ENCODE measurements around the gene ARFIP1.
A peak's percentile ranks its signal among the peaks of the same experiment; 100 is the strongest.

The ARFIP1 gene

DNA sequence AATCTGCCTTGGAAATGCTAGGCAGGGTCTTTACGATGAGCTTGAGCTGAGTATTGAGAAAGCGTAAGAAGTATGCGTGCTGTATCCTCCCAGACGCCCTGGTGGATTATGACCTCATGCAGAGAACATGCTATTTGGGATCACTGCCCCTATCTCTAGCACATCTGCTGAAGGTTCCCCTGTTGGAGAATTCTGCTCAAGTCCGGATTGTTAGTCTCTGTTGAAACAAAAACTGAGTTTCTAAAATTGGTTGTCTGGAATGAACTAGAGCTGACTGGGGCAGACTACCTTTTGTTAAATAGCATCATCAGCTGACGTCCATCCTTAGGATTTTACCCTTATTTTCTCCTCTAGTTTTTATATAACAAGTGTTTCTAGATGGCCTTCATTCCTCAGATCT, 163.9 kb downstream of the ARFIP1 start:
- Histone ChIP-seq H3K4me3 (ENCODE audit: low read depth in 1 of 2, low read length in 2 of 2) (no peak overlapping the region), H3K27ac (ENCODE audit: low read length) (no peak overlapping the region), H3K4me1 (ENCODE audit: control insufficient read depth in 1 of 2, insufficient read depth in 2 of 2, low read length in 2 of 2) (no peaks in the 10 kb centered on the region), H3K36me3 (ENCODE audit: control insufficient read depth in 1 of 2, insufficient read depth in 2 of 2, low read length in 2 of 2) (no peaks in the 10 kb centered on the region), H3K9me3 (ENCODE audit: control insufficient read depth in 1 of 2, low read length in 2 of 2) (no peaks in the 10 kb centered on the region), H3K27me3 (ENCODE audit: low read depth, low read length) (no peaks in the 10 kb centered on the region)

DNA sequence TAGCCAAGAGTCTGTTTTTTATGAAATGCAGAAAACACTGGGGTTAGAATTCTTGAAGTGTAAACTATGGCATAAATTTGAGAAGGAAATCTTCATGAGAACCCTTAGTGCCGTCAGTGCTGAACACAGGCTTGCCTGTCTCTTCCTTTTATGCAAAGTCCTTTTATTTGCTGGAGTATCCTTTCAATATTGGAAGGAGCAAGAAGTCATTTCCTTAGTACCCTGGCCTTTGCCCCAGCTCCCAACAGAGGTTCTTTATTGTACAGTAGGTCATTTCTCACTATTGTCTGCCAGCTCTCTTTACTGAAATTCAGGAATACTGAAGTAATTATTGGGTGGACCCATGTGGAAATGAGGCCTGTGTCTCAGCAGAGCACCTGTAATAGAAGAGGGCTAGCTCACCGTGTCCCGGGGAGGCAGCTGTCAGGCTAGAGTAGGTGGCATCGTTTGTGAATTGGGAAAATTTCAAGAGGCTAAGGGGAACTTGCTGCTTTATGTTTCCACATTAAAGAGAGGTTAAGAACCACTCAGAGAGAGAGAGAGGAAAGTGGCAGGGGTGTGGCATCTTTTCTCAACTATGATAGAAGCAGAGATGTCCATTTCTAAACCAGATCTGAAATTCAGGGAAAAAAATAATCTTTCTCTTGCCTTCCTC, 165.0 kb downstream of the ARFIP1 start:
- Histone ChIP-seq H3K27ac (ENCODE audit: low read length) (no peak overlapping the region), H3K4me3 (ENCODE audit: low read depth in 1 of 2, low read length in 2 of 2) (no peak overlapping the region), H3K27me3 (ENCODE audit: low read depth, low read length) (no peaks in the 10 kb centered on the region), H3K4me1 (ENCODE audit: control insufficient read depth in 1 of 2, insufficient read depth in 2 of 2, low read length in 2 of 2) (no peaks in the 10 kb centered on the region), H3K36me3 (ENCODE audit: control insufficient read depth in 1 of 2, insufficient read depth in 2 of 2, low read length in 2 of 2) (no peaks in the 10 kb centered on the region), H3K9me3 (ENCODE audit: control insufficient read depth in 1 of 2, low read length in 2 of 2) (no peaks in the 10 kb centered on the region)

DNA sequence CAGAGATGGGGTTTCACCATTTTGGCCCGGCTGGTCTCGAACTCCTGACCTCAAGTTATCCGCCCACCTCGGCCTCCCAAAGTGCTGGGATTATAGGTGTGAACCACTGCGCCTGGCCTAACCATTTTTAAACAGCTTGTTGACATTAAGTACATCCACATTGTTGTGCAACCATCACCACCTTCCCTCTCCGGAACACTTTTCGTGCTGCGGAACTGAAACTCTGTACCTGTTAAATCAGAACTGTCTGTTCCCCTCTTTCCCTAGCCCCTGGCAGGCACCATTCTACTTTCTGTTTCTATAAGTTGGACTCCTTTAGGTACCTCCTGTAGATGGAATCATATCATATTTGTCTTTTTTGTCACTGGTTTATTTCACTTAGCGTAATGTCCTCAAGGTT, 165.9 kb downstream of the ARFIP1 start:
- H3K4me1 ChIP-seq (ENCODE audit: control insufficient read depth in 1 of 2, insufficient read depth in 2 of 2, low read length in 2 of 2) = no peaks in the 10 kb centered on the region
- H3K27me3 ChIP-seq (ENCODE audit: low read depth, low read length) = no peaks in the 10 kb centered on the region
- H3K4me3 ChIP-seq (ENCODE audit: low read depth in 1 of 2, low read length in 2 of 2) = no peak overlapping the region
- H3K27ac ChIP-seq (ENCODE audit: low read length) = no peak overlapping the region
- H3K36me3 ChIP-seq (ENCODE audit: control insufficient read depth in 1 of 2, insufficient read depth in 2 of 2, low read length in 2 of 2) = no peaks in the 10 kb centered on the region
- no peaks in the 10 kb centered on the region for H3K9me3 ChIP-seq (ENCODE audit: control insufficient read depth in 1 of 2, low read length in 2 of 2)

DNA sequence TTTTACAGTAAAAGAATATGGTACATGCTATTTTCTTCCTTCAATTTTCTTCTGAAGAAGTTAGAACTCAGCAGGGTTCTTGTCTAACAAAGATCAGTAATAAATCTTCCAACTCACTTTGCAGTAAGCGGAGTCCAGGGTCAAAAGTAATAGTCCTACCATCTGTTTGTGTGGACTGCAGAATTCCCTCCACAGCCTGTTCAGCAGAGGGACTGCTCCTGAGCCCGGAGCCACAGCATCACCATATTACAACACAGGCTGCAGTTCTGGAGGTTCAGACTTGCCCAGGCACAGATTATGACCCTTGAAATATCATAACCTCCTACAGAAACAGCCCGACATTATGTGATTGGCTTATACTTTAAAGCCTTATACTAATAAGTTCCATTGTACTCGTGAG, 166.7 kb downstream of the ARFIP1 start:
- Histone ChIP-seq H3K27me3 (ENCODE audit: low read depth, low read length) (no peaks in the 10 kb centered on the region), H3K36me3 (ENCODE audit: control insufficient read depth in 1 of 2, insufficient read depth in 2 of 2, low read length in 2 of 2) (no peaks in the 10 kb centered on the region), H3K9me3 (ENCODE audit: control insufficient read depth in 1 of 2, low read length in 2 of 2) (no peaks in the 10 kb centered on the region), H3K27ac (ENCODE audit: low read length) (no peak overlapping the region), H3K4me3 (ENCODE audit: low read depth in 1 of 2, low read length in 2 of 2) (no peak overlapping the region), H3K4me1 (ENCODE audit: control insufficient read depth in 1 of 2, insufficient read depth in 2 of 2, low read length in 2 of 2) (no peaks in the 10 kb centered on the region)

DNA sequence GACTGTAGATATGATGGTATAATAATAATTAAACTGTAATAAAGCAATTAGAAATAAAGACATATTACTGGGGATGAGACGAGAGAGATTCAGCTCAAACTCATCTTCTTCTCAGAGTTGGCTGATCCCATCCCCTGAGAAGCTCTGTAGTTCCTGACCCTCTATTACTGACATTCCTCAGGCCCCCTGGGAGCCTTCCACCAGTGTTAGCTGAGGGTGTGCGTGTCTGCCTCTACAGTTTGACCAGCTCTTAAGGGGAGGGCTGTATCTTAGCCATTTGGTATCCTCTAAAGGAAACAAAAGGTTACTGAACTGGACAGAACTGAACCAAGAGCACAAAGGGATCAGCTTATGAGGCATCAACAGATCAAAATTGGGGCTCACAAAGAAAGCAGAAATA, 167.6 kb downstream of the ARFIP1 start:
- Histone ChIP-seq H3K4me3 (ENCODE audit: low read depth in 1 of 2, low read length in 2 of 2) (no peak overlapping the region), H3K4me1 (ENCODE audit: control insufficient read depth in 1 of 2, insufficient read depth in 2 of 2, low read length in 2 of 2) (no peaks in the 10 kb centered on the region), H3K9me3 (ENCODE audit: control insufficient read depth in 1 of 2, low read length in 2 of 2) (no peaks in the 10 kb centered on the region), H3K36me3 (ENCODE audit: control insufficient read depth in 1 of 2, insufficient read depth in 2 of 2, low read length in 2 of 2) (no peaks in the 10 kb centered on the region), H3K27me3 (ENCODE audit: low read depth, low read length) (no peaks in the 10 kb centered on the region), H3K27ac (ENCODE audit: low read length) (no peak overlapping the region)

DNA sequence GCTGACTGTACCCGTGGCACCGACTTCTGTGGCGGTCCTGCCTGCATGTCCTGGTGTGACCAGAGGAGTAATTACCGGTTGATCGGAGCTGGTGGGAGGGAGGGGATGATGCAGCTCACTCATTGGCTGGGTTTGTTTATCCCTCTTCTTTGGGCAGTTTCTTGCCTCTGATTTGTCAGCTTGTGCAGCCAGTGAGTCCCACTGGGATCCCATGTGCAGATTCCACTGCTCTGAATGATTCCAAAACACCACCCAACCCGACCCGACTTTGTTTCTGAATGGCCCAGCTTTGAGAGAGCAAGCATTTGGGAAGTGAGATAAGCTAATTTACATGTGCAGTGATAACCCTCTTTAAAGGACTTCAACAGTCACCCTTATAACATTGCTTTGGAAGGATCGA, 170.2 kb downstream of the ARFIP1 start:
- no peaks in the 10 kb centered on the region for H3K4me1 ChIP-seq (ENCODE audit: control insufficient read depth in 1 of 2, insufficient read depth in 2 of 2, low read length in 2 of 2)
- no peak overlapping the region for H3K27ac ChIP-seq (ENCODE audit: low read length)
- H3K27me3 ChIP-seq (ENCODE audit: low read depth, low read length) = no peaks in the 10 kb centered on the region
- no peaks in the 10 kb centered on the region for H3K9me3 ChIP-seq (ENCODE audit: control insufficient read depth in 1 of 2, low read length in 2 of 2)
- H3K4me3 ChIP-seq (ENCODE audit: low read depth in 1 of 2, low read length in 2 of 2) = no peak overlapping the region
- peaks cover 0 to 4% of the 10 kb centered on the region in 2 donors for H3K36me3 ChIP-seq (ENCODE audit: control insufficient read depth in 1 of 2, insufficient read depth in 2 of 2, low read length in 2 of 2)

DNA sequence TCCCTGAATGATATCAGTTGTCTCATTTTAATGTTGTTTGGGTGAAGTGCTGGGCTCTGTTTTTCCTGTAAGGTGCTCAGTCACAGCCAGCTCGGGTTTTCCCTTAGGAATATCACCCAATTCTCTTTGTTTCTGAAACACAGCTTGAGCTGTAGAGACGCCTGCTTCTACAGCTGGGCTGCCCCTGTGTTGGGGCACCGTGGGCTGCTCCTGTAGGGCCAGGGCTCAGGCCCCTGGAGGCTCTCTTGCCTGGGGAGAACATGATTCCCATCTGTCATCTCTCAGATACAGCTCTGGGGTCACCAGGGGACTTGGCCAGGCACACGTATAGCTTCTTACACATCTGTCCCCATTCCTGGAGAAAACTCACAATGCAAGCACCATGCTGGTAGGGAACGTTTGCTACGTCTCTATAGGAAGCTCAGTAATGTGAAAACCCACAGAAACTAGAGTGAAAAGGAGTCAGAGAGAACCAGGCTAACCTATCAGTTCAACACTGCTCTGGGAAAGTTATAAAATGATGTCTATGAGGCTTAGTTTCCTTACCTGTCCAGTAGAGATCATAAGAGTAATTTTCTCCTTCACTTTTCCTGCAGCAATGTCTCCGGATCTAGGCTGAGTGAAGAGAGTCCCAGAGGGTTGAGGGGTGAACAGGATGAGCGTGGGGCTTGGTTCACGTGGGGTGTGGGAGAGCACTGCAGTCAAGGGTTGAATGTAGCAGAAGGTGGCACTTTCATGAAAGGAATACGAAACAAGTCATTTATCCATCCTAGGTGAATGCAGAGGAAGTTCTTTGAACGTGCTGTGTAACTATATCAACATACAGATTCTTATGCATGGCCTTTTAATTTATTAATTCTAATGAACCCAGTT, 170.9 kb downstream of the ARFIP1 start:
- Histone ChIP-seq H3K27me3 (ENCODE audit: low read depth, low read length) (no peaks in the 10 kb centered on the region), H3K9me3 (ENCODE audit: control insufficient read depth in 1 of 2, low read length in 2 of 2) (no peaks in the 10 kb centered on the region), H3K4me3 (ENCODE audit: low read depth in 1 of 2, low read length in 2 of 2) (no peak overlapping the region), H3K36me3 (ENCODE audit: control insufficient read depth in 1 of 2, insufficient read depth in 2 of 2, low read length in 2 of 2) (peaks cover 0 to 4% of the 10 kb centered on the region in 2 donors), H3K27ac (ENCODE audit: low read length) (no peak overlapping the region), H3K4me1 (ENCODE audit: control insufficient read depth in 1 of 2, insufficient read depth in 2 of 2, low read length in 2 of 2) (no peaks in the 10 kb centered on the region)

DNA sequence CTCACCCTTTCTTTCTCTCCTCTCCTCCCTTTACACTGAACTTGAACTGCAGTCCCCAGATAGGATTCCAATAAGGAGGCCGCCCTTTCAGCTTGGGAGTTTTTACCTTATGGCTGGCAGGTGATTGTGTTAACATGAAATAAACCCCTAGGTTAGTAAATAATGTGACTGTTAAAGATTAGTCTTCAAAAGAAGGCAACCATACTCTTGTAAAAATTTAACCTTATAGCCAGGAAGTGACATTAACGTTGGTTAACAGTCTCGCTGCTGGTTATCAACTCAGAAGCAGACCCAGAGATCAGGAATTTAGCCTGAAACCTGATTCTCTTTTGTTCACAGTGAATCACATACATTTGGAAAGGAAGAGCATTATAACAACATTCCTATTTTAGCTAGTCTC, 171.6 kb downstream of the ARFIP1 start:
- Histone ChIP-seq H3K9me3 (ENCODE audit: control insufficient read depth in 1 of 2, low read length in 2 of 2) (no peaks in the 10 kb centered on the region), H3K4me3 (ENCODE audit: low read depth in 1 of 2, low read length in 2 of 2) (no peak overlapping the region), H3K36me3 (ENCODE audit: control insufficient read depth in 1 of 2, insufficient read depth in 2 of 2, low read length in 2 of 2) (peaks cover 0 to 4% of the 10 kb centered on the region in 2 donors), H3K27me3 (ENCODE audit: low read depth, low read length) (no peaks in the 10 kb centered on the region), H3K27ac (ENCODE audit: low read length) (no peak overlapping the region), H3K4me1 (ENCODE audit: control insufficient read depth in 1 of 2, insufficient read depth in 2 of 2, low read length in 2 of 2) (peaks cover 0 to 3% of the 10 kb centered on the region in 2 donors)

DNA sequence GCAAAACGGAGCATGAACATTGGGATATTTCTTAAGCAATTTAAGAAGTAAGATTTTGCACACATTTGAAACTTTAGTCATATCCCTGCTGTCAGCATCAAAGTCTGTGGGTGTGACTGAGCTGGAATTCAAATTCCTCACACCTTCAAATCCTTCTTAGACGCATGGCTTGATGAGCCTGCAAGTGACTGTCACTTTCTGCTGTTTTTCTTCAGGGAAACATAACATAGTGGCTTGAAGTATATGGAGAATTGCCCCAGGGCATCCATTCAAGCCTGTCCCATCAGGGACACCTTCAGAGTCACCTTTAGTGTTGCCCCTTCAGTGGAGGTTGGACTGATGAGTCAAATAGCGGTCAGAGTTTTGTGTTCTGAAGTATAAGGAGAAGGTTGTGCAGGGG, 173.8 kb downstream of the ARFIP1 start:
- H3K36me3 ChIP-seq (ENCODE audit: control insufficient read depth in 1 of 2, insufficient read depth in 2 of 2, low read length in 2 of 2) = peaks cover 0 to 4% of the 10 kb centered on the region in 2 donors
- no peaks in the 10 kb centered on the region for H3K27me3 ChIP-seq (ENCODE audit: low read depth, low read length)
- H3K9me3 ChIP-seq (ENCODE audit: control insufficient read depth in 1 of 2, low read length in 2 of 2) = no peaks in the 10 kb centered on the region
- no peak overlapping the region for H3K4me3 ChIP-seq (ENCODE audit: low read depth in 1 of 2, low read length in 2 of 2)
- peaks cover 4 to 8% of the 10 kb centered on the region in 2 donors for H3K4me1 ChIP-seq (ENCODE audit: control insufficient read depth in 1 of 2, insufficient read depth in 2 of 2, low read length in 2 of 2)
- H3K27ac ChIP-seq (ENCODE audit: low read length) = no peak overlapping the region

DNA sequence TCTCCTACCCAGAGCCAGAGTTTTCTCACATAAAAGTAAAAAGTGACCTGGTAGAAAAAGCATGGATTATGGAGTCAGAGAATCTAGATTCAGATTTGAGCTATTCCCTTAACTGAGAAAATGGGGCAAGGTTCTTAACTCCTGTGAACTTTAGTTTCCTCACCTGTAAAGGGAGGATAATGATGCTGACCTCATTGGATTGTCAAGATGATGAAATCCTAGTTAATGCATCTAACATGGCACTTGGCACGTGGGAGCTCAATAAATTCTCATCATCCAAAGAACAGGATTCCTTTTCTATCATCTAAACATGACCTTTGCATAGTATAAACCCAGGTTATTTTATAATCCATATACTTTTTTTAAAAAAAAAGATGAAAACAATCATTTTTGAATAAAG, 175.0 kb downstream of the ARFIP1 start:
- Histone ChIP-seq H3K4me3 (ENCODE audit: low read depth in 1 of 2, low read length in 2 of 2) (no peak overlapping the region), H3K27me3 (ENCODE audit: low read depth, low read length) (no peaks in the 10 kb centered on the region)

DNA sequence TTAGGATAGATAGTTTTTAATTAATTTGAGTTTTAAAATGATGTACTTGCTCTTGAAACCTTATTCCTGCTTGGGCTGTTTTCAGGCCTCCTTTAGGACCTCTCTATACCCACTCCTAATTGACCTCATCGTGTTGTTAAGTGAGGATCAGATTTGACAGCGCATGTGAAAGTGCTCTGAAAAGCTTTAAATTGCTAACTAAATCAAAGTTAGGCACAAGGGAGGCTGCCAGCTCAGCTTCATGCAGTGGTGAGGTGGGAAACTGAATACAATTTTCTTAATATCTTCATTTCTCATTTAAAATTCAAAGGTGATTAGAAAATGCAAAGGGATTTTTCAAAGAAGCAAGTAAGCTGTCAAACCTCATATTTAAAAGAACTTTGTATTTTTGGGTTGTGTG, 176.4 kb downstream of the ARFIP1 start:
- Histone ChIP-seq H3K27ac (ENCODE audit: low read length) (peak overlapping the region; percentile 48), H3K27me3 (ENCODE audit: low read depth, low read length) (no peaks in the 10 kb centered on the region), H3K4me1 (ENCODE audit: control insufficient read depth in 1 of 2, insufficient read depth in 2 of 2, low read length in 2 of 2) (peaks cover 8% of the 10 kb centered on the region in 2 donors), H3K4me3 (ENCODE audit: low read depth in 1 of 2, low read length in 2 of 2) (no peak overlapping the region), H3K36me3 (ENCODE audit: control insufficient read depth in 1 of 2, insufficient read depth in 2 of 2, low read length in 2 of 2) (peaks cover 0 to 4% of the 10 kb centered on the region in 2 donors), H3K9me3 (ENCODE audit: control insufficient read depth in 1 of 2, low read length in 2 of 2) (no peaks in the 10 kb centered on the region)

More for the DNA sequence above, 175.0 kb downstream of the ARFIP1 start:
- Histone ChIP-seq H3K27ac (ENCODE audit: low read length) (no peak overlapping the region), H3K9me3 (ENCODE audit: control insufficient read depth in 1 of 2, low read length in 2 of 2) (no peaks in the 10 kb centered on the region), H3K4me1 (ENCODE audit: control insufficient read depth in 1 of 2, insufficient read depth in 2 of 2, low read length in 2 of 2) (peaks cover 8% of the 10 kb centered on the region in 2 donors), H3K36me3 (ENCODE audit: control insufficient read depth in 1 of 2, insufficient read depth in 2 of 2, low read length in 2 of 2) (peaks cover 0 to 4% of the 10 kb centered on the region in 2 donors)

All from muscle layer of duodenum (tissue), 2 donors.